LNCAP (cell line): ENCODE results near the gene EDRF1.
A peak's percentile ranks its signal among the peaks of the same experiment; 100 is the strongest.

Experiments
- CTCF ChIP-seq: fragments of 450-650 bp; IDR thresholded peaks from 2 replicates; pipeline ENCODE4 v1.5.1; 2017; ENCODE audit warnings: mild to moderate bottlenecking

The EDRF1 gene

GRCh38 chr10:125711110-125711750 lies 8.3 kb upstream of the EDRF1 start:
- no peak for TF ChIP-seq CTCF

DNA sequence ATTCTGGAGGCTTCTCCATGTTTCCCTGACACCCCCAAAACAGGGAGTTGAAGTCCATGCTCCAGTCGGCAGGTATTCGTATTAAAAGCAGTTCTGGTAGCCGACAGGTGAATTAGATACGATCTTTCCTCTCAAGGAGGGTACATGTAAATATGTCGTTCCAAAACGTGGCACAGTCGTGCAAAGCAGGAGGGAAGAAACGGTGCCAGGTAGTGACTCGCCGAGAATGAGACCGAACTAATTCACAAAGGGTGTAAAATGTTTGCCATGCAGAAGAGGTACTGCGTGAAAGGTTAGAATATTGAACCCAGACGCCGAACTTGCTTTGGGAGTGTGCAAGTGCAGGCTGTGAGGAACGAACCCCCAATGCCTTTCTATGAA lies 483 bp downstream of the EDRF1 start:
- TF ChIP-seq CTCF = no peak

DNA sequence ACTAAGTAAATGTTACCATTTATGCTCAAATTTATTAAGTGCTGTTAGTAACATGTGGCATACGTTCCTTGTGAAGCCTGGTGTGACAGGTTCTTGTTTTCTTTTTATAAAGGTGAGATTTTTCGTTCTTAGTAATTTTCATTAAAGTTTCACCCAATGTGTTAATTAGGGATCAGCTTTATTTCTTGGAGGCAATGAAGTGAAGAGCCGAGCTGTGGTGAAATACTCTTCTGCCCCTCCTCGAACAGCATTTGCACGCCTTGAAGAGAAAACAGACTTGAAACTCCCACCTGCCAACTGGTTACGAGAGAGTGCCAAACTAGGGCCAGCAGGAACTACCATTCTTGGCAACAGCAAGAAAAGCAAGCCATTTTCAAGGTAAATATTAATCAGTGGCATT lies 1.5 kb downstream of the EDRF1 start:
- TF ChIP-seq CTCF = no peak

DNA sequence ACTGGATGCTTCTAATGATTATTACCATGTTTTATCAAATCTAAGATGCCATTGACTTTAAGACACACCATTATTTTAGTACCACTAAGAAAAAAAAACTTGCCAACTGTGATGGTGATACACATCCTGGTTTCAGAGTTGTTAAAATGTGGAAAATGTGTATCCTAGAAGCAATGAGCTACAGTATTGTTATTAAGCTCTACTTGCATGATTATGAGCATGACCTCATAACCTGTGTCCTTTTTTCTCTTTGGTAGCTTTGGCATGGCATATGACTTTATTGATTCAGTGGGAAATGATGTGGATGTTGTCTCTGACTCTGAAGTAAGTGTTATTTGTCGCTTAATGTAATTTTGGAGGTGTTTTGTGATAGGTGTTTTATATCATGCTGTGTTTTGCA lies 3.3 kb downstream of the EDRF1 start:
- no peak for TF ChIP-seq CTCF

DNA sequence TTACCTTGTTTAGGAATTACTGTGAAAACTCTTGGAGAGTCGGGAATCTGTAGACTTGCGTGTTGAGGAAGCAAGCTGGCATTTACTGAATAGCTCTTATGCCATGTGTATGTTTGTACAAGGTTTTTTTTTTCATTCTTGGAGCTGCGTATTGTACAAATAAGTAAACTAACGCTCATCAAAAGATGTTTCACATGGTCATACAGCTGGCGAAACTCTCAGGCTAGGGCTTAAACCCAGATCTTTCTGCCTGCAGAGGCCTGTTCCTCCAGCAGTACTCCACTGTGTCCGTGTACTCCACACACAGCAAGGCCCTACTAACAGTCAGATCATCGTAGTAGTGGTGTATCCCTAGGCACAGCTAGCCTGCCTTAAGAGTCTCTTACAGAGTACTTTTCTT lies 7.4 kb downstream of the EDRF1 start:
- no peak for TF ChIP-seq CTCF

- no peak for TF ChIP-seq CTCF
These were observed 7.9 kb downstream of the EDRF1 start for GRCh38 chr10:125727436-125727835.

DNA sequence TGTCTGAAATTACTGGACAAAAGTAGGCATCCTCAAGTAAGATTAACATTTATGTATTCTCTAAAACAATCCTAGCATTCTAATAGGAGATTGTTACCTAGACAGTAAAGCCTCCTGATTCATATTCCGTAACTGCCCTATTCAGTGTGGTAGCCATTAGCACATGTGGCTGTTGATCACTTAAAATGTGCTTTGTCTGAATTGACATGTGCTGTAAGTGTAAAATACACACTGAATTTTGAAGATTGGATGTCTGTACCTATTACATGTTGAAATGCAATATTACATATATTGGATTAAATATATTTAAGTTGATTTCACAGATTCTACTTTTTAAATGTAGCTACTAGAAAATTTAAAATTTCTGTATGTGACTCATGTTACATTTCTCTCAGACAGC lies 14.6 kb downstream of the EDRF1 start:
- no peak for TF ChIP-seq CTCF

- peak; percentile 19; the same call in 1 of the 2 replicates for TF ChIP-seq CTCF
These were observed 15.3 kb downstream of the EDRF1 start for GRCh38 chr10:125734823-125735222.
